CD14-positive monocyte (primary cell): ENCODE results near the gene ITFG2. TPM values are rescaled to one million over a fixed set of nuclear protein-coding genes. Genes with fewer than 3 reads are reported as not detected.

Source experiments
- DNase-seq, 3 donors: peaks; one replicate each; pipeline ENCODE4 v3.0.0-alpha.2; 2011 to 2022
- H2AFZ ChIP-seq: 2 replicates; pipeline ENCODE4 v1.6.0; 2012; ENCODE audit warnings: mild to moderate bottlenecking, low read depth, low read length, inconsistent platforms; ENCODE audit not compliant: insufficient read depth, poor library complexity, severe bottlenecking
- H3K27ac ChIP-seq, 2 donors: 1 replicate in 1 of 2; 2 replicates in 1 of 2; pipeline ENCODE4 v1.5.1; 2012 to 2013; ENCODE audit warnings: low read length in 2 of 2, control low read depth in 1 of 2, inconsistent platforms in 1 of 2, low read depth in 1 of 2, mild to moderate bottlenecking in 1 of 2
- H3K27me3 ChIP-seq, 2 donors: one replicate each; pipeline versions ENCODE4 v1.6.0 to v1.6.1; 2011 to 2013; ENCODE audit warnings: low read length in 2 of 2; ENCODE audit not compliant: control insufficient read depth in 2 of 2, insufficient read depth in 2 of 2
- H3K36me3 ChIP-seq, 2 donors: replicated peaks in 1 of 2; 1 replicate in 1 of 2; 2 replicates in 1 of 2; pipeline versions ENCODE4 v1.5.1 to v1.6.1; 2012 to 2013; ENCODE audit warnings: low read length in 2 of 2, control low read depth in 1 of 2, inconsistent platforms in 1 of 2, mild to moderate bottlenecking in 1 of 2; ENCODE audit not compliant: insufficient read depth in 2 of 2, control insufficient read depth in 1 of 2
- H3K4me1 ChIP-seq, 2 donors: 1 replicate in 1 of 2; 2 replicates in 1 of 2; pipeline versions ENCODE4 v1.5.1 to v1.6.1; 2012 to 2013; ENCODE audit warnings: low read length in 2 of 2, control low read depth in 1 of 2, inconsistent platforms in 1 of 2, mild to moderate bottlenecking in 1 of 2, moderate library complexity in 1 of 2; ENCODE audit not compliant: insufficient read depth in 2 of 2, control insufficient read depth in 1 of 2
- H3K4me2 ChIP-seq: replicated peaks from 2 replicates; pipeline ENCODE3; 2012; ENCODE audit warnings: low read length, moderate library complexity, mild to moderate bottlenecking; ENCODE audit not compliant: poor library complexity, severe bottlenecking; ENCODE audit errors: extremely low read depth
- H3K4me3 ChIP-seq, 3 experiments: fragments of 200-600 bp in 1 of 3; sonication (generic) in 1 of 3; replicated peaks in 1 of 3; 1 replicate in 2 of 3; 2 replicates in 1 of 3; pipeline ENCODE4 v1.5.1; 2011 to 2013; ENCODE audit warnings: low read length in 3 of 3, mild to moderate bottlenecking in 3 of 3, control low read depth in 2 of 3, low read depth in 2 of 3, inconsistent platforms in 1 of 3, moderate library complexity in 1 of 3
- H3K79me2 ChIP-seq: 2 replicates; pipeline ENCODE4 v1.6.0; 2012; ENCODE audit warnings: mild to moderate bottlenecking, control low read depth, inconsistent platforms, low read length, moderate library complexity; ENCODE audit not compliant: insufficient read depth
- H3K9ac ChIP-seq: 2 replicates; pipeline ENCODE4 v1.6.0; 2017; ENCODE audit warnings: low read length, mild to moderate bottlenecking; ENCODE audit not compliant: insufficient read depth, poor library complexity, severe bottlenecking
- H3K9me3 ChIP-seq, 2 donors: replicated peaks in 1 of 2; 1 replicate in 1 of 2; 2 replicates in 1 of 2; pipeline versions ENCODE4 v1.5.1 to v1.6.1; 2012 to 2013; ENCODE audit warnings: low read length in 2 of 2, control low read depth in 1 of 2; ENCODE audit not compliant: control insufficient read depth in 1 of 2, insufficient read depth in 1 of 2
- H4K20me1 ChIP-seq: 2 replicates; pipeline ENCODE4 v1.6.0; 2012; ENCODE audit warnings: mild to moderate bottlenecking, low read length, control low read depth, moderate library complexity; ENCODE audit not compliant: insufficient read depth
- H3K27ac Mint-ChIP-seq, 7 donors: one replicate each; pipeline ENCODE4 v1.8.0; 2020; ENCODE audit warnings: mild to moderate bottlenecking in 7 of 7, mixed read lengths in 7 of 7, moderate library complexity in 6 of 7, inconsistent platforms in 2 of 7
- H3K27me3 Mint-ChIP-seq, 3 donors: one replicate each; pipeline ENCODE4 v1.8.0; 2021 to 2022; ENCODE audit warnings: low read depth in 3 of 3, mild to moderate bottlenecking in 3 of 3, mixed read lengths in 3 of 3, moderate library complexity in 3 of 3, inconsistent platforms in 1 of 3
- H3K36me3 Mint-ChIP-seq, 2 donors: one replicate each; pipeline ENCODE4 v1.8.0; 2020; ENCODE audit warnings: mixed read lengths in 2 of 2, inconsistent platforms in 1 of 2, mild to moderate bottlenecking in 1 of 2
- H3K4me1 Mint-ChIP-seq: one replicate; pipeline ENCODE4 v1.8.0; 2020; ENCODE audit warnings: mild to moderate bottlenecking, mixed read lengths
- H3K4me3 Mint-ChIP-seq, 2 donors: one replicate each; pipeline ENCODE4 v1.8.0; 2020; ENCODE audit warnings: mild to moderate bottlenecking in 2 of 2, mixed read lengths in 2 of 2, moderate library complexity in 1 of 2
- H3K9me3 Mint-ChIP-seq, 7 donors: one replicate each; pipeline ENCODE4 v1.8.0; 2020 to 2022; ENCODE audit warnings: mixed read lengths in 7 of 7, mild to moderate bottlenecking in 6 of 7, moderate library complexity in 6 of 7, inconsistent platforms in 2 of 7
- WGBS: methylation state at CpG from one replicate; pipeline ENCODE4 v1.1.5; 2013; ENCODE audit warnings: missing lambda C conversion rate; ENCODE audit not compliant: insufficient coverage; 5-methylcytosine and 5-hydroxymethylcytosine counted together
- intact Hi-C, 2 donors: fragments of 100-400 bp; cut with micrococcal nuclease; formaldehyde crosslinking; loops; one replicate each; pipeline versions ENCODE4 v1.15.0 to v1.15.1; 2023
- polyA plus RNA-seq, 3 donors: library from polyadenylated mRNA; depleted of rRNA in 1 of 3; unstranded in 2 of 3; stranded (reverse) in 1 of 3; fragments of 300-500 nt in 2 of 3; fragments of >200 nt in 1 of 3; fragmentation: Illumina TruSeq in 2 of 3; gene quantifications; 1 replicate in 2 of 3; 2 replicates in 1 of 3; pipeline ENCODE4 v1.2.3, GENCODE V29; 2012 to 2021
- TF ChIP-seq, protein P1 (sequence below): fragments of 200-600 bp; IDR thresholded peaks from one replicate; pipeline ENCODE4 v1.8.0; 2022; ENCODE audit warnings: antibody characterized with exemption, mild to moderate bottlenecking

ITFG2 gene
- polyA plus RNA-seq, 3 donors: 19.1 to 51.2 (median 24.0) TPM

GRCh38 chr12:2804393-2805142 lies 7.9 kb upstream of the ITFG2 start:
- WGBS: 100% methylated on average over 1 of the region's 5 CpGs
- Histone ChIP-seq H3K27ac (no peak overlapping the region), H3K79me2 (no peaks in the 10 kb centered on the region), H3K27me3 (no peaks in the 10 kb centered on the region), H2AFZ (no peak overlapping the region), H3K9ac (no peak overlapping the region), H3K4me1 (no peaks in the 10 kb centered on the region), H3K36me3 (peaks cover 41 to 61% of the 10 kb centered on the region in 2 donors), H4K20me1 (no peaks in the 10 kb centered on the region), H3K4me2 (no peak overlapping the region), H3K9me3 (no peaks in the 10 kb centered on the region), H3K4me3 (no peak overlapping the region)
- Mint-ChIP-seq H3K9me3 (no peaks in the 10 kb centered on the region), H3K36me3 (peaks cover 50 to 57% of the 10 kb centered on the region in 2 donors), H3K27me3 (peaks cover 0 to 3% (median 1%) of the 10 kb centered on the region in 3 donors), H3K27ac (no peak overlapping the region), H3K4me3 (no peak overlapping the region), H3K4me1 (peaks cover 3% of the 10 kb centered on the region)
- no peak for DNase-seq
- TF ChIP-seq, protein P1, sequence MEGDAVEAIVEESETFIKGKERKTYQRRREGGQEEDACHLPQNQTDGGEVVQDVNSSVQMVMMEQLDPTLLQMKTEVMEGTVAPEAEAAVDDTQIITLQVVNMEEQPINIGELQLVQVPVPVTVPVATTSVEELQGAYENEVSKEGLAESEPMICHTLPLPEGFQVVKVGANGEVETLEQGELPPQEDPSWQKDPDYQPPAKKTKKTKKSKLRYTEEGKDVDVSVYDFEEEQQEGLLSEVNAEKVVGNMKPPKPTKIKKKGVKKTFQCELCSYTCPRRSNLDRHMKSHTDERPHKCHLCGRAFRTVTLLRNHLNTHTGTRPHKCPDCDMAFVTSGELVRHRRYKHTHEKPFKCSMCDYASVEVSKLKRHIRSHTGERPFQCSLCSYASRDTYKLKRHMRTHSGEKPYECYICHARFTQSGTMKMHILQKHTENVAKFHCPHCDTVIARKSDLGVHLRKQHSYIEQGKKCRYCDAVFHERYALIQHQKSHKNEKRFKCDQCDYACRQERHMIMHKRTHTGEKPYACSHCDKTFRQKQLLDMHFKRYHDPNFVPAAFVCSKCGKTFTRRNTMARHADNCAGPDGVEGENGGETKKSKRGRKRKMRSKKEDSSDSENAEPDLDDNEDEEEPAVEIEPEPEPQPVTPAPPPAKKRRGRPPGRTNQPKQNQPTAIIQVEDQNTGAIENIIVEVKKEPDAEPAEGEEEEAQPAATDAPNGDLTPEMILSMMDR: no peak
- intact Hi-C loops: no loop called here

GRCh38 chr12:2805143-2805520 lies 7.3 kb upstream of the ITFG2 start:
- no peak overlapping the region for H3K4me2 ChIP-seq
- peaks cover 0 to 3% (median 1%) of the 10 kb centered on the region in 3 donors for H3K27me3 Mint-ChIP-seq

More at GRCh38 chr12:2805143-2805520, 7.3 kb upstream of the ITFG2 start:
- Histone ChIP-seq H3K79me2 (no peaks in the 10 kb centered on the region), H2AFZ (no peak overlapping the region), H3K9me3 (no peaks in the 10 kb centered on the region), H3K27ac (no peak overlapping the region), H3K4me1 (no peaks in the 10 kb centered on the region), H3K9ac (no peak overlapping the region), H3K4me3 (no peak overlapping the region), H3K27me3 (no peaks in the 10 kb centered on the region), H3K36me3 (peaks cover 35 to 56% of the 10 kb centered on the region in 2 donors), H4K20me1 (no peaks in the 10 kb centered on the region)
- Mint-ChIP-seq H3K9me3 (no peaks in the 10 kb centered on the region), H3K36me3 (peaks cover 45 to 51% of the 10 kb centered on the region in 2 donors), H3K4me3 (no peak overlapping the region), H3K27ac (no peak overlapping the region), H3K4me1 (peaks cover 3% of the 10 kb centered on the region)
- no CpG with 5 or more reads among the region's 2 CpGs for WGBS
- DNase-seq: no peak
- TF ChIP-seq, protein P1: no peak
- intact Hi-C loops: no loop called here
